ENCODE results near the gene PI3. TPM values are rescaled to one million over a fixed set of nuclear protein-coding genes. Genes with fewer than 3 reads are reported as not detected.

Gene PI3
- total and polyA plus RNA-seq, 2 experiments from 2014 or later: not detected

DNA sequence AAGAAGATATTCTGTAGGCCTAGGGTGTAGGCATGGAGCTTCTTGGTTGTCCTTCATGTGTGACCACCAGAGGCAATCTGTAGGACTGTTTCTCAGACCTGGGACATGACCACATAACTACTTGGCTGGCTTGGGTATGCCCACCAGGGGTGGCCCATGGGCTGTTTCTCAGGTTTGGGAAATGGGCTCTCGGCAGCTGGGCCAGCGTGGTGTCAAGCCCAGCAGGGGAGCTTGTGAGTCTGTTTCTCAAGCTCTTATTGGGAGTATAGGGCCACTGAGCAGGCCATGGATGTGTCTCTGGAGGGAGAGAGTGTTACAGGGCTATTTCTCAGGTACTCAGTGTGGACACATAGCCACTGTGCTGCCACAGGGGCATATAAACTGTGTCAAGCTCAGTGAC, 43.9 kb downstream of the PI3 start:
- H3K4me3 ChIP-seq: no peak overlapping the region
- no peaks in the 10 kb centered on the region for H3K4me1 ChIP-seq (ENCODE audit: insufficient read depth)
- H3K9me2 ChIP-seq (ENCODE audit: insufficient read depth): peaks cover 9% of the 10 kb centered on the region; the same call in 1 of the 2 replicates
- Mint-ChIP-seq H3K27me3 (ENCODE audit: insufficient read depth, low read depth, poor library complexity) (peaks cover 3% of the 10 kb centered on the region), H3K36me3 (ENCODE audit: low read depth) (no peaks in the 10 kb centered on the region), H3K4me1 (no peaks in the 10 kb centered on the region), H3K27ac (no peak overlapping the region), H3K4me3 (no peak overlapping the region), H3K9me3 (no peaks in the 10 kb centered on the region; the same call in 1 of the 3 replicates)
- H3K27me3 ChIP-seq (ENCODE audit: insufficient read depth): no peaks in the 10 kb centered on the region
- no peaks in the 10 kb centered on the region for H3F3A ChIP-seq (replicated peaks; ENCODE audit: low read depth)
- no peak for TF ChIP-seq NANOG (IDR thresholded peaks at IDR 0.05; ENCODE audit: borderline replicate concordance)
- TF ChIP-seq CREB1 (CRISPR knock-in tag; IDR thresholded peaks at IDR 0.05; ENCODE audit: low read depth): no peak
- TF ChIP-seq, protein P1, sequence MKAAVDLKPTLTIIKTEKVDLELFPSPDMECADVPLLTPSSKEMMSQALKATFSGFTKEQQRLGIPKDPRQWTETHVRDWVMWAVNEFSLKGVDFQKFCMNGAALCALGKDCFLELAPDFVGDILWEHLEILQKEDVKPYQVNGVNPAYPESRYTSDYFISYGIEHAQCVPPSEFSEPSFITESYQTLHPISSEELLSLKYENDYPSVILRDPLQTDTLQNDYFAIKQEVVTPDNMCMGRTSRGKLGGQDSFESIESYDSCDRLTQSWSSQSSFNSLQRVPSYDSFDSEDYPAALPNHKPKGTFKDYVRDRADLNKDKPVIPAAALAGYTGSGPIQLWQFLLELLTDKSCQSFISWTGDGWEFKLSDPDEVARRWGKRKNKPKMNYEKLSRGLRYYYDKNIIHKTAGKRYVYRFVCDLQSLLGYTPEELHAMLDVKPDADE (IDR thresholded peaks at IDR 0.05): no peak
- TF ChIP-seq, protein P2, sequence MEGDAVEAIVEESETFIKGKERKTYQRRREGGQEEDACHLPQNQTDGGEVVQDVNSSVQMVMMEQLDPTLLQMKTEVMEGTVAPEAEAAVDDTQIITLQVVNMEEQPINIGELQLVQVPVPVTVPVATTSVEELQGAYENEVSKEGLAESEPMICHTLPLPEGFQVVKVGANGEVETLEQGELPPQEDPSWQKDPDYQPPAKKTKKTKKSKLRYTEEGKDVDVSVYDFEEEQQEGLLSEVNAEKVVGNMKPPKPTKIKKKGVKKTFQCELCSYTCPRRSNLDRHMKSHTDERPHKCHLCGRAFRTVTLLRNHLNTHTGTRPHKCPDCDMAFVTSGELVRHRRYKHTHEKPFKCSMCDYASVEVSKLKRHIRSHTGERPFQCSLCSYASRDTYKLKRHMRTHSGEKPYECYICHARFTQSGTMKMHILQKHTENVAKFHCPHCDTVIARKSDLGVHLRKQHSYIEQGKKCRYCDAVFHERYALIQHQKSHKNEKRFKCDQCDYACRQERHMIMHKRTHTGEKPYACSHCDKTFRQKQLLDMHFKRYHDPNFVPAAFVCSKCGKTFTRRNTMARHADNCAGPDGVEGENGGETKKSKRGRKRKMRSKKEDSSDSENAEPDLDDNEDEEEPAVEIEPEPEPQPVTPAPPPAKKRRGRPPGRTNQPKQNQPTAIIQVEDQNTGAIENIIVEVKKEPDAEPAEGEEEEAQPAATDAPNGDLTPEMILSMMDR (conservative IDR thresholded peaks at IDR 0.05; ENCODE audit: low read depth in 2 of 2): no peak
- no peak for TF ChIP-seq STAT1 (IDR thresholded peaks at IDR 0.05; ENCODE audit: unreplicated experiment)
- TF ChIP-seq ZNF331 (CRISPR knock-in tag; IDR thresholded peaks at IDR 0.05; ENCODE audit: low read depth): no peak
- no peak for TF ChIP-seq EZH2phosphoT487 (IDR thresholded peaks at IDR 0.05; ENCODE audit: unreplicated experiment)
- TF ChIP-seq, protein P3, sequence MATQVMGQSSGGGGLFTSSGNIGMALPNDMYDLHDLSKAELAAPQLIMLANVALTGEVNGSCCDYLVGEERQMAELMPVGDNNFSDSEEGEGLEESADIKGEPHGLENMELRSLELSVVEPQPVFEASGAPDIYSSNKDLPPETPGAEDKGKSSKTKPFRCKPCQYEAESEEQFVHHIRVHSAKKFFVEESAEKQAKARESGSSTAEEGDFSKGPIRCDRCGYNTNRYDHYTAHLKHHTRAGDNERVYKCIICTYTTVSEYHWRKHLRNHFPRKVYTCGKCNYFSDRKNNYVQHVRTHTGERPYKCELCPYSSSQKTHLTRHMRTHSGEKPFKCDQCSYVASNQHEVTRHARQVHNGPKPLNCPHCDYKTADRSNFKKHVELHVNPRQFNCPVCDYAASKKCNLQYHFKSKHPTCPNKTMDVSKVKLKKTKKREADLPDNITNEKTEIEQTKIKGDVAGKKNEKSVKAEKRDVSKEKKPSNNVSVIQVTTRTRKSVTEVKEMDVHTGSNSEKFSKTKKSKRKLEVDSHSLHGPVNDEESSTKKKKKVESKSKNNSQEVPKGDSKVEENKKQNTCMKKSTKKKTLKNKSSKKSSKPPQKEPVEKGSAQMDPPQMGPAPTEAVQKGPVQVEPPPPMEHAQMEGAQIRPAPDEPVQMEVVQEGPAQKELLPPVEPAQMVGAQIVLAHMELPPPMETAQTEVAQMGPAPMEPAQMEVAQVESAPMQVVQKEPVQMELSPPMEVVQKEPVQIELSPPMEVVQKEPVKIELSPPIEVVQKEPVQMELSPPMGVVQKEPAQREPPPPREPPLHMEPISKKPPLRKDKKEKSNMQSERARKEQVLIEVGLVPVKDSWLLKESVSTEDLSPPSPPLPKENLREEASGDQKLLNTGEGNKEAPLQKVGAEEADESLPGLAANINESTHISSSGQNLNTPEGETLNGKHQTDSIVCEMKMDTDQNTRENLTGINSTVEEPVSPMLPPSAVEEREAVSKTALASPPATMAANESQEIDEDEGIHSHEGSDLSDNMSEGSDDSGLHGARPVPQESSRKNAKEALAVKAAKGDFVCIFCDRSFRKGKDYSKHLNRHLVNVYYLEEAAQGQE (IDR thresholded peaks at IDR 0.05; ENCODE audit: unreplicated experiment): no peak
- no peak for TF ChIP-seq ZNF114 (CRISPR knock-in tag; IDR thresholded peaks at IDR 0.05)
- TF ChIP-seq JUNB (IDR thresholded peaks at IDR 0.05; ENCODE audit: unreplicated experiment): no peak
- no peak for TF ChIP-seq EZH2 (IDR thresholded peaks at IDR 0.05; ENCODE audit: low read depth, unreplicated experiment)
- TF ChIP-seq, protein P4, sequence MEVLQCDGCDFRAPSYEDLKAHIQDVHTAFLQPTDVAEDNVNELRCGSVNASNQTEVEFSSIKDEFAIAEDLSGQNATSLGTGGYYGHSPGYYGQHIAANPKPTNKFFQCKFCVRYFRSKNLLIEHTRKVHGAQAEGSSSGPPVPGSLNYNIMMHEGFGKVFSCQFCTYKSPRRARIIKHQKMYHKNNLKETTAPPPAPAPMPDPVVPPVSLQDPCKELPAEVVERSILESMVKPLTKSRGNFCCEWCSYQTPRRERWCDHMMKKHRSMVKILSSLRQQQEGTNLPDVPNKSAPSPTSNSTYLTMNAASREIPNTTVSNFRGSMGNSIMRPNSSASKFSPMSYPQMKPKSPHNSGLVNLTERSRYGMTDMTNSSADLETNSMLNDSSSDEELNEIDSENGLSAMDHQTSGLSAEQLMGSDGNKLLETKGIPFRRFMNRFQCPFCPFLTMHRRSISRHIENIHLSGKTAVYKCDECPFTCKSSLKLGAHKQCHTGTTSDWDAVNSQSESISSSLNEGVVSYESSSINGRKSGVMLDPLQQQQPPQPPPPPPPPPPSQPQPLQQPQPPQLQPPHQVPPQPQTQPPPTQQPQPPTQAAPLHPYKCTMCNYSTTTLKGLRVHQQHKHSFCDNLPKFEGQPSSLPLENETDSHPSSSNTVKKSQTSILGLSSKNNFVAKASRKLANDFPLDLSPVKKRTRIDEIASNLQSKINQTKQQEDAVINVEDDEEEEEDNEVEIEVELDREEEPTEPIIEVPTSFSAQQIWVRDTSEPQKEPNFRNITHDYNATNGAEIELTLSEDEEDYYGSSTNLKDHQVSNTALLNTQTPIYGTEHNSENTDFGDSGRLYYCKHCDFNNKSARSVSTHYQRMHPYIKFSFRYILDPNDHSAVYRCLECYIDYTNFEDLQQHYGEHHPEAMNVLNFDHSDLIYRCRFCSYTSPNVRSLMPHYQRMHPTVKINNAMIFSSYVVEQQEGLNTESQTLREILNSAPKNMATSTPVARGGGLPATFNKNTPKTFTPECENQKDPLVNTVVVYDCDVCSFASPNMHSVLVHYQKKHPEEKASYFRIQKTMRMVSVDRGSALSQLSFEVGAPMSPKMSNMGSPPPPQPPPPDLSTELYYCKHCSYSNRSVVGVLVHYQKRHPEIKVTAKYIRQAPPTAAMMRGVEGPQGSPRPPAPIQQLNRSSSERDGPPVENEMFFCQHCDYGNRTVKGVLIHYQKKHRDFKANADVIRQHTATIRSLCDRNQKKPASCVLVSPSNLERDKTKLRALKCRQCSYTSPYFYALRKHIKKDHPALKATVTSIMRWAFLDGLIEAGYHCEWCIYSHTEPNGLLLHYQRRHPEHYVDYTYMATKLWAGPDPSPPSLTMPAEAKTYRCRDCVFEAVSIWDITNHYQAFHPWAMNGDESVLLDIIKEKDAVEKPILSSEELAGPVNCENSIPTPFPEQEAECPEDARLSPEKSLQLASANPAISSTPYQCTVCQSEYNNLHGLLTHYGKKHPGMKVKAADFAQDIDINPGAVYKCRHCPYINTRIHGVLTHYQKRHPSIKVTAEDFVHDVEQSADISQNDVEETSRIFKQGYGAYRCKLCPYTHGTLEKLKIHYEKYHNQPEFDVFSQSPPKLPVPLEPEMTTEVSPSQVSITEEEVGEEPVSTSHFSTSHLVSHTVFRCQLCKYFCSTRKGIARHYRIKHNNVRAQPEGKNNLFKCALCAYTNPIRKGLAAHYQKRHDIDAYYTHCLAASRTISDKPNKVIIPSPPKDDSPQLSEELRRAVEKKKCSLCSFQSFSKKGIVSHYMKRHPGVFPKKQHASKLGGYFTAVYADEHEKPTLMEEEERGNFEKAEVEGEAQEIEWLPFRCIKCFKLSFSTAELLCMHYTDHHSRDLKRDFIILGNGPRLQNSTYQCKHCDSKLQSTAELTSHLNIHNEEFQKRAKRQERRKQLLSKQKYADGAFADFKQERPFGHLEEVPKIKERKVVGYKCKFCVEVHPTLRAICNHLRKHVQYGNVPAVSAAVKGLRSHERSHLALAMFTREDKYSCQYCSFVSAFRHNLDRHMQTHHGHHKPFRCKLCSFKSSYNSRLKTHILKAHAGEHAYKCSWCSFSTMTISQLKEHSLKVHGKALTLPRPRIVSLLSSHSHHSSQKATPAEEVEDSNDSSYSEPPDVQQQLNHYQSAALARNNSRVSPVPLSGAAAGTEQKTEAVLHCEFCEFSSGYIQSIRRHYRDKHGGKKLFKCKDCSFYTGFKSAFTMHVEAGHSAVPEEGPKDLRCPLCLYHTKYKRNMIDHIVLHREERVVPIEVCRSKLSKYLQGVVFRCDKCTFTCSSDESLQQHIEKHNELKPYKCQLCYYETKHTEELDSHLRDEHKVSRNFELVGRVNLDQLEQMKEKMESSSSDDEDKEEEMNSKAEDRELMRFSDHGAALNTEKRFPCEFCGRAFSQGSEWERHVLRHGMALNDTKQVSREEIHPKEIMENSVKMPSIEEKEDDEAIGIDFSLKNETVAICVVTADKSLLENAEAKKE (CRISPR knock-in tag; IDR thresholded peaks at IDR 0.05): no peak
- TF ChIP-seq POLR2AphosphoS5 (IDR thresholded peaks at IDR 0.05; ENCODE audit: low read depth): no peak
- H3K4me2 ChIP-seq: no peak overlapping the region
- H4K20me1 ChIP-seq (replicated peaks; ENCODE audit: insufficient read depth): no peaks in the 10 kb centered on the region
- no peak overlapping the region for H2AFZ ChIP-seq
- no peak for DNase-seq (ENCODE audit: low spot score)
- H3K79me2 ChIP-seq (replicated peaks; ENCODE audit: insufficient read depth): no peaks in the 10 kb centered on the region
- no peak for ATAC-seq
- no peak overlapping the region for H3K27ac ChIP-seq (ENCODE audit: low read depth)
- no peaks in the 10 kb centered on the region for H3K36me3 ChIP-seq (ENCODE audit: insufficient read depth)

All from GM23338 (cell line).